GM18499 (cell line): ENCODE measurements around the gene HDAC5.
"Not testable (repeated sequence)": the region's sequence is repeated elsewhere in the genome, so short reads cannot be mapped to it uniquely, and the experiment has no call there.

Source experiments
- ATAC-seq: cut with Tn5 transposase; IDR thresholded peaks from one replicate; pipeline ENCODE4 v1.9.1; 2021; ENCODE audit warnings: moderate number of reproducible peaks; ENCODE audit not compliant: insufficient read depth, unreplicated experiment

Gene HDAC5

DNA sequence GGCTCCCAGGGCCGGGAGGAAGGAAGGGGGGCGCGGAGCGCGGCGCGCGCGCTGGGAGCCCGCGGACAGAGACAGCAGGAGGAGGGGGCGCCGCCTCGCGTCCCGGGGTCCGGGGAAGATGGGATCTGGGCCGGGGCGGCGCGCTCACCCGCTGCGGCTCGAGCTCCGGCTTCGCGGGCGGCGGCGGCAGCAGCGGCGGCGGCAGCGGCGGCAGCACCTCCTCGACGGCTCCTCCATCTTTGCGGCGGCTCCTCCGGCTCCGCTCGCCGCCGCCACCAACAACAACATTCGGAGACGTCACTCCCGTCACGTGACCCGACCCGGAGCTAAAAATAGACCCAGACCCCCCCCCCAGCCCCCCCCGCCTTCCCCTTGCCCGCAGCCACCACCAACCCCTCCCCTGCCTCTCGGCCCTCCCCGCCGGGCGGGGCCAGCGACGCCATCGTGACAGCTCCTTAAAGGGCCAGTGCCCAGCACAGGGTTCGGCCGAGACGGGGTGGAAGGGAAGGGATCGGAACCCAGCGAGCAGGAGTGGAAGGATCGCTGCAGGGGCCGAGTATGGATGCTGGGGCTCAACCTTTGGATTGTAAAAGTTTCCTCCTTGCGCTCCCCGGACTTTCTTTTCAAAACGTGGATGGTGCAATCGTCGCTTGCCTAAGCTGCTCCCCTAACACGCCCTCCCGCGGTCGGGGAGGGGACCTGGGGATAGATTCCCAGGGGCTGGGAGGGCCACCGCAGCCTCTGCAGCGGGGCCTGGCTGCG is at the start of gene HDAC5:
Gene HDAC5, minus strand, starts transcription at position 286 of the 762 bp plus-strand sequence. CDS start 6,126 bp downstream, outside the sequence.
- no peak for ATAC-seq

DNA sequence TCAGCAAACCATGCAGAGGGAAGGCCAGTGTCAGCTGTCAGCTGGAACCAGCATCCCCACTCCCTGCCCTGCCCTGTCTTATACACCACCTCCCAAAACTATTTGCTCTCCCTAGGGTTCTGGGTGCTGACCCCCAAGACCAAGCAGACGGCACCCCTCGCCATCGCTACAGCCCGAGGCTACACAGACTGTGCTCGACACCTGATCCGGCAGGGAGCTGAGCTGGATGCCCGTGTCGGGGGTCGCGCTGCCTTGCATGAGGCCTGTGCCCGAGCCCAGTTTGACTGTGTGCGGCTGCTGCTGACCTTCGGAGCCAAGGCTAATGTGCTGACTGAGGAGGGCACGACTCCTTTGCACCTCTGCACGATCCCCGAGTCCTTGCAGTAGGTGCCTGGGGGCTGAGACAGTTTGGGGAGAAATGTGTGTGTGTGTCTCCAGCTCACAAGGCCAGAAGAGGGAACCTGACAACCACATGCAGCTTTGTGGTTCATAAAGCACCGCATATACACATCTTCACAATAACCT is 48.6 kb upstream of the HDAC5 start:
- ATAC-seq = no peak

DNA sequence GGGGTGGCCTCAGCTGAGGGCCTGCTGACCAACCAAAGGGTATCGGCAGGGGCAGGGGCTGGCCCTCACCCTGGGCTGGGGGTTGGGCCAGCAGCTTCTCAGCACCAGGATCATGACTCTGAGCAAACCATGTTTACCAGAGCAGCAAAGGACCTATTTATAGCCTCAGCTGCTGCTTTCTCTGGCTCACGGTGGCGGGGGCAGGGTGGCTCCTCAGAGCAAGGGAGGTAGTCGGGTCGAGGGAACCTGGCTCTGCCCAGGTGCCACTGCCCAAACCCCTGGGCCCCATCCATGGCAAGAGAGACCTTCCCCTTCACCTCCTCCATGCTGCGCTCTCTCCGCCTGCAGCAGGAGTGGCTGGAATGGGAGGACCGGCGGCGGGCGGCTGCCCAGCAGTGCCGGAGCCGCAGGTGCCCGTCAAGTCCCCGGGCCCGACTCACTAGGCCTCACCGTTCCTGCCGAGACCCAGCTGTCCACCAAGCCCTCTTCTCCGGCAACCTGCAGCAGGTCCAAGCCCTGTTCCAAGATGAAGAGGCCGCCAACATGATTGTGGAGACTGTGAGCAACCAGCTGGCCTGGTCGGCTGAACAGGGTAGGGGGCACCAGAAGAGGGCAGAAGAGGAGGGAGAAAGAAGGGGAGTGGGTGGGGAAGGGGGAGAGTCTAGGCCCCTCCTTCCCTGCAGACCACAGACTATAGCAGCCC is 47.2 kb upstream of the HDAC5 start, which contains the start of gene ASB16:
Gene ASB16, plus strand, starts transcription at position 206 of the 703 bp plus-strand sequence. Its CDS starts 86 bp downstream, at position 292.
- ATAC-seq = no peak

DNA sequence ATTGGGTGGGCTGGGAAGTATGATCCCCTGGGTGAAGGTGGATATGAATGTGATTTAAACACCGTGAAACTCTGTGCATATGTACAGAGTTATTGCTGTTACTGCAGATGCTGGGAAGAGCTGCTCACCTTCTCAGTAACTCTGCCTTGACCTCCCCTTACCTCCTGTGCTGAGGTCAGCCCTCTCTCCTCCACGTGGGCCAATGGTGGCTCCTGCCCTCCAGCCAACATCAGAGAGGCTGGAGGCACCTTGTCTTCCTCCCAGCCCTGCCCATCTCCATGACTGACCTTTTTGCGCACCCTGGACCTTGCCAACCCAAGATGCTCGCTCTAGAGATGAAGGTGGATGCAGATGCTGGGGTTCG is 46.7 kb upstream of the HDAC5 start:
- no peak for ATAC-seq

DNA sequence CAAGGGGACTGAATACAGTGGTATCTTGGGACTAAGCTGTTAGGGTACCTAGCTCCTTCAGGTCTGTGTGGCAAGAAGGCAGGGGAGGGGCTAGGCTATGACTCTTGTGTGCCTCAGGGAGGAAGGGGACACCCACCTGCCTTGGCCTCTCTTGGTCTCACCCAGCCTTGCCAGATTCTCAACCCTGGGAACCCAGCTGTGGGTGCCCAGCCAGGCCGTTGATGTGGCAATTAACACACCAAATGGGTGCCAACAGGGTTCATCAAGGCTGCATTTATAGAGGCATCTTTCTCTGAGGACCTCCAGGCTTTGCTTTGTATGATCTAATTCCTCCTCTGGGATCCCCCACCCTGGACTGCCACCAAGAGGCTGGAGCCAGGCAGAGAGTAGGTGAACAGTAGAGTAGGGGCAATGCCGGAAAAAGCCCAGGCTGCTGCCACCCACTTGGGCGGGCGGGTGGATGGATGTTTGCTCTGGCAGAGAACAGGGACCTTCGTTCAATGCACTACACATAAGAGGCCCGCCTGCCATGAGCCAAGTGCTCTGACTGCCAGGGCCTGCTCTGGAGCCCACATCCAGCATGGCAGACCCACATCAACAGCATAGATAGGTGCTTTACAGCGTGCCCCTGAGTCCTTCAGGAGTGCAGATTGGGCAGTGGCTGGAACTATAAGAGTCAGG is 43.9 kb upstream of the HDAC5 start:
- ATAC-seq = no peak

DNA sequence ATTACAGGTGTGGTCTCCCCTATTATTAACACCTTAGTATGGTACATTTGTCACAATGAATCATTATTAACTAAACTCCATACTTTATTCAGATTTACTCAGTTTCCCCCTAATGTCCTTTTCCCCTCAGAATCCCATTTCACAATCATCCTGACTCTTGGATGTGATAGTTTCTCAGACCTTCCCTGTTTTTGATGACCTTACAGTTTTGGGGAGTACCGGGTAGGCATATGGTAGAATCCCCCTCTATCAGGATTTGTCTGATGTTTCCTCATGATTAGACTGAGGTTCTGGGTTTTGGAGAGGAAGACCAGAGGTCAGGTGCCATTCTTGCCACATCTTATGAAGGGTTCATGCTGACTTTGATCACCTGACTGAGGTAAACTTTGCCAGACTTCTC is 41.0 kb upstream of the HDAC5 start:
- ATAC-seq = no peak

DNA sequence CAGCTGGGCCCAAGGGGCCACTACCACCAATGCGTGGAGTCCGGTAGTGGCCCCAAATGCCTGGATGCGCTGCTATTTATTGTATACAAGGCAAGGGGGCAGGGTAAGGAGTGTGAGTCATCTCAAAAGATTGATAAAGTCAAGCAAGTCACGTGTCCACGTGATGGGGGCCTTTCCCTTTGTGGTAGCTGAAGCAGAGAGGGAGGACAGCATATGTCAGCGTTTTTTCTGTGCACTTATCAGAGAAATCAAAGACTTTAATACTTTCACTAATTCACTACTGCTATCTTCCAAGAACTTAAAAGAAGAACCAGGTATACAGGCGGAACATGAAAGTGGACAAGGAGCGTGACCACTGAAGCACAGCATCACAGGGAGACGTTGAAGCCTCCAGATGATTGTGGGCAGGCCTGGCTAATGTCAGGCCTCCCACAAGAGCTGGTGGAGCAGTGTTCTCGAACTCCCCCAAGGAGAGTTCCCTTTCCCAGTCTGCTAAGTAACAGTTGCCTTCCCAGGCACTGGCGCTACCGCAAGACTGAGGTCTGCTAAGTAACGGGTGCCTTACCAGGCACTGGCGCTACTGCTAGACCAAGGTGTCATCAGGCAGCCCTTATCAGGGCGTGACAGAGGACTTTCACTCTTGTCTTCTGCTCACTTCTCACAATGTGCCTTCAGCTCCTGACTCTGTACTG is 36.2 kb upstream of the HDAC5 start:
- ATAC-seq = no peak

DNA sequence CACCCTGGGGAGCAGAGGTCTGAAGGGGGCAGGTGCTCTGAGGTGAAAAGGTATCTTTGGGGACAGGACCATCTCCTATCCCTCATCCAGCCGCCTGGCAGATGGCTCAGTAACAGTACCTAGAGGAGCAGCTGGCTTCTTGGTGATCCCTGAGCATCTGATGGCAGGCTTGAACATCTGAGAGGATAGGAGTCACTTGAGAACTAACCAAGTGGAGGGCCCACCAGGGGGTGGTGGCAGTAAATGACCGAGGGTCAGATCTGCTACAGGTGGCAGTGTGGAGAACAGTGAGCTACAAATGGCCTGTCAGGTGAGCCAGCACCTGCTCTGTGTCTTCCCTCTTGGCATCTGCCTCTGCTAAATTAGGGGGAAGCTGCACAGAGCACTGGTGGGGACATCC is 32.0 kb upstream of the HDAC5 start:
- no peak for ATAC-seq

DNA sequence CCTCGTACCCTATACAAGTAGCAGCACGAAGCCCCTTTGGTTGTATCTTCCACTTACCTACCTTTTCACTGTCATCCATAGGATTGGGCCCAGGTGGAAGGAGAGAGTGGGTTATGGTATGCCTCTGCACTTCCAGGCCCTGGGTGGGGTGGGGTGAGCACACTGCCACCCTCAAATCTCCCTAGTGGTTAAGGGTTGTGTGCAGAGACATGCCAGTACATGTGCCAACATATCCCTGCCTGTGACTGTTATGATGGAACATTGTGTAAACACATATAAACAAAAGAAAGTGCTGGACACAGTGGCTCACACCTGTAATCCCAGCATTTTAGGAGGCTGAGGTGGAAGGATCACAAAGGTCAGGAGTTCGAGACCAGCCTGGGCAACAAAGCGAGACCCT is 29.4 kb upstream of the HDAC5 start:
- no peak for ATAC-seq

DNA sequence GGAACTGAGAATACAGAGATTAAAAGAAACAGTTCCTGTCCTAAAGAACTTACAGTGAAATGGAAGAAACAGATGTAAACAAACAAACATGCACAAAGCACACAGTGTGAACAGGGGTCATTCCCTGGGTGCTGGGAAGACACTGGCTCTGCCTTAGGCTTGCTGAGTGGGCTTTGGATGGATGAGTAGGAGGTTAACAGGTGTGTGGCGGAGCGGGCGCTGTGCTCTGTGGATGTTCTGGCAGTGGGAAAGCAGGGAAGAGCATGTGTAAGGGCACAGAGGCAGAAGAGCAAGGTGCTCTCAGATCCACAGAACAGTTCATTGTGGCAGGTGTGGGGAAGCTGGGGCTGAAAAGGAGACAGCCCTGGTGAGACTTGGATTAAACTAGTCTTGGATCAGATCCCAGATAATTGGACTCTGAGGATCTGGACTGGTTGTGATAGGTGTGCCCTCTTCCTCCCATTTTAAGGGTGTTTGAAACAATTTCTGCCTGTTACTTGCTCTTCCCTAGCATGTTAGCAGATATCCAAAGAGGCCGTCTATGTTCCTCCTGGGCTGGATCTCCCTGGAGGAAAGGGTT is 26.4 kb upstream of the HDAC5 start:
- ATAC-seq = no peak

DNA sequence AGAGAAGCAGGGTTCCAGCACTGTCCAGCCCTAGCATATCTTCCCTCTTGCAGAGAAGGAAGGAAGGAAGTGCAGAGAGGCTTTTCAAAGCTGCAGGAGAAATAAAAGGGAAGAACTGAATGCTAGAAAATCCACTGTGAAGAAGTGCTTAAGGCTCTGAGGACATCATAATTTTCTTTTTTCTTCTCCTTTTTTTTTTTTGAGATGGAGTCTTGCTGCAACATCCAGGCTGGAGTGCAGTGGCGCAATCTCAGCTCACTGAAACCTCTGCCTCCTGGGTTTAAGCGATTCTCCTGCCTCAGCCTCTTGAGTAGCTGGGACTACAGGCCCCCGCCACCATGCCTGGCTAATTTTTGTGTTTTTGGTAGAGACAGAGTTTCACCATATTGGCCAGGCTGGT is 25.6 kb upstream of the HDAC5 start:
- not testable (repeated sequence) for ATAC-seq

DNA sequence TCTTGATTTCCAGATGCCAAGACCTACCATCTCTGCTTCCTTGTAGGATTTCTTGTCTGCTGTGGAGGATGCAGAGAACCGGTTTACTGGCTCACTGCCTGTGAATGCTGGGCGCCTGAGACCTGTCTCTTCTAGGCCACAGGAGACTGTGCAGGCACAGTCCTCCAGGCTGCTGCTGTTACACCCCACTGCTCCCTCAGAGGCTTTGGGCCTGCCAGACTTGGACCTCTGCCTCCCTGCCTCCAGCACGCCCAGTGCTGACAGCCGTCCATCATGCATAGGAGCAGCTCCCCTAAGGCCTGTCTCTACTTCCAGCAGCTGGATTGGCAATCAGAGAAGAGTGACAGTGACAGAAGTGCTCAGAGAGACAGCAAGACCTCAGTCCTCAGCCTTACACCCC is 24.4 kb upstream of the HDAC5 start:
- no peak for ATAC-seq

DNA sequence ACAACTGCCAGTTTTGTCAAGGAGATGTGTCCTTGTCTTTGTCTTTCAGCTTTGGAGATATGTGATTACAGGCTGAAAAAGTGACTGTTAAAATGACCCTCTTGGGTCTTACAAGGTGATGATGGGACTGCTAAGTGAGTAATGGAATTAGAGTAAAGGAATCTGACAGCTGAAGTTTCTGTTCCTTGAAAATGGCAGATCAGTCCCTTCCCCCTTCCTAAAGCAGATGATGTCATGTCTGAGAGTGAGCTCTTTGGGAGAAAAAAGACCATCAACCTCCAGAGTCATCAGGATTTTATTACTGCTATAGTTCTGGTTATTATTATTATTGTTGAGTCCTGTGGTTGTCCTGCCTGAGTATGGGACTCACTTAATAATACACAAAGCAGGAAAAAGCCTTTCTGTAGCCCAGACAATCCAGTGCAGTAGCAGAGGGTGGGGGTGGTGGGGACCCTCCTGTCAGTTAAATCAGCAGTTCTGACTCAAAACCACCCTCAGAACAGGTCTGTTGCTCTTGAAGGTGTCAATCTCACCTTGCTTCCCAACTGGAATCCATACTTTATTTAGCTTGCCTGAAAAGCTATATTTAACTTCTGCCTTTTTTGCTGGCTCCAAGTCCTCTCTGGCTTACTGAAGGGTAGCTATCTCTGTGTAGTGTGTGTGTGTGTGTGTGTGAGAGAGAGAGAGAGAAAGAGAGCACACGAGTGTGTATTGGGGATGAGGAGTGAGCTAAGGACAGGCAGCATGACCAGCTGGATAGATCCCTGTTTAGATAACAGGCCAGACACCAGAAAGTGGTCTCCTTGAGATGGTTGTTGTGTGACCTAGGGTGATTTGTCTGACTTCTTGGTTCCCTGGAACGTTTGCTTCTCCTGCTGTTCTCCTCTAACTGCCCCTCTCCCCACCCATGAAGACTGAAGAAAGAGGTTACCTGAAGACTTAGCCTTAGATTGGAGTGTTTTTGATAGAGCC is 23.2 kb upstream of the HDAC5 start:
- no peak for ATAC-seq

DNA sequence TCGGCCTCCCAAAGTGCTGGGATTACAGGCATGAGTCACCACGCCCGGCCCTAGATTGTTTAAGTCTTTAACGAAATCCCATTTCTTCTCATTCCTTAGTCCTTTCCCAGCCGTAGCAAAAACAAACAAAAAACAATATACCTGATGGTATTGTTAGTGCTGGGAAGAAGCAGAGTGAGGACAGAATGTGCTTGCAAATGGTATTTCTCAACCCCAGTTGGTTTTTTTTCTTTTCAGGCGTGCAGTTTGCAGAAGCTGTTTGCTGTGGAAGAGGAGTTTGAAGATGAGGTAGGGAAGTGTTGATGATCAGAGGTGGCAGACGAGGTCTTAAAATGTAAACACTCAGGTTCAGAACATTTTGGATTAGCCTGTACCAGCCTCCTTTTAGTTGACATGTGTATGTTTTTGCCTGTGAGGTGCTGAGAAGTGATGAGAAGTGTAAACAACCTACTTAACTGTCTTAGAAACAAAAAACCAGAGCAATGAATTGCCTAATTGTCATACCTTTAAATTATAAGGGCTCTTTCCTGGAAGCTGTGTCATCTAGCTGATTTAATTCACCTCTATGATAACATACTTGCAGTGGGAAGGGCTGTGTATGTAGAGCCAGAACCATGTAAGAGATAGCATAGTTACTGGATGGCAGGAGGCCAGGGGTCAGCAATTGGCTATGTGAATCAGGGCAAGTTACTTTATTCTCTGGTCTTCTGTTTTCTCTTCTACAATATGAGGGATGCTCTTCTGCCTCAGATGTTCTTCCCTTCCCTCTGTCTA is 21.7 kb upstream of the HDAC5 start:
- no peak for ATAC-seq

DNA sequence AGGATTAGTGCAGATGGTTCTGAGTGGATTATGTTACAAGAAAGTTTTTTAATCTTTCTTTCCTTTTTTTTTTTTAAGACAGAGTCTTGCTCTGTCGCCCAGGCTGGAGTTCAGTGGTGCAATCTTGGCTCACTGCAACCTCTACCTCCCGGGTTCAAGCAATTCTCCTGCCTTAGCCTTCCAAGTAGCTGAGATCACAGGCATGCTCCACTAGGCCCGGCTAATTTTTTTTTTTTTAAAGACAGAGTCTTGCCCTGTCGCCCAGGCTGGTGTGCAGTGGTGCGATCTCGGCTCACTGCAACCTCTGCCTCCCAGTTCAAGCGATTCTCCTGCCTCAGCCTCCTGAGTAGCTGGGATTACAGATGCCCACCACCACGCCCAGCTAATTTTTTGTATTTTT is 20.5 kb upstream of the HDAC5 start:
- not testable (repeated sequence) for ATAC-seq

DNA sequence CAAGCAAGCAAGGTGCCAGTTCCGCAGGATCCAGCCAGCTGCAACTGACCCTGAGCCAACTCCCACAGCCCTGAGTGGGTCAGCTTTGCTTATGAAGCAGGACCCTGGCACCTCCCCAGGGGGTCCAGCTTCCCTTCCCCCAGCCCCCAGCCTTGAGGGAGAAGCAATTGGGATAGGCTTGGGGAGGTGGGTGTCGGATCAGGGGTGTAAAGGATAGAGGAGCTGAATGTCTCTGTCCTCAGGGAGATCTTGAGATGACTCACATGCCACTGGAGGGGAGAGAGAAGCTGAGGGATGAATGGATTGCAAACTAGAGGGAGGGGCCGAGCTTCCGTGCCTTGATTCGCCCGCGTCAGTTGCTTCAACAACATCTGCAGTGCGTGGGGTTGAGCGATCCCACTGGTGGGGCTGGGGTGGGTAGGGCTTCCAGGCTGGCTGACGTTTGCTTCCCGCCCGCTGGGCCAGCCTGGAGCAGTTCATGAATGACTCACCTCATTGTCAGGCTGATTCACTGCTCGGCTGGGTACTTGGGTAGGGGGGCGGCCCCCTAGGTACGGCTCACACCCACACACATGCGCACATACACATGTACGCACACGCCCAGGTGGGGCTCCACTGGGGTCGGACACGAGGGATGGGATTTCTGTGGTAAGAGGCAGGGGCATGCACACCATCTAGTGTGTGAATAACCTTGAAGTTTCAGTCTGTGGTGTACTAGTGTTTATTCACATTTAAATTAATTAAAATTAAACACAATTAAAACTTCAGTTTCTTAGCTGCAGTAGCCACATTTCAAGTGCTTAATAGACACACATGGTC is 14.7 kb upstream of the HDAC5 start:
- ATAC-seq = no peak

DNA sequence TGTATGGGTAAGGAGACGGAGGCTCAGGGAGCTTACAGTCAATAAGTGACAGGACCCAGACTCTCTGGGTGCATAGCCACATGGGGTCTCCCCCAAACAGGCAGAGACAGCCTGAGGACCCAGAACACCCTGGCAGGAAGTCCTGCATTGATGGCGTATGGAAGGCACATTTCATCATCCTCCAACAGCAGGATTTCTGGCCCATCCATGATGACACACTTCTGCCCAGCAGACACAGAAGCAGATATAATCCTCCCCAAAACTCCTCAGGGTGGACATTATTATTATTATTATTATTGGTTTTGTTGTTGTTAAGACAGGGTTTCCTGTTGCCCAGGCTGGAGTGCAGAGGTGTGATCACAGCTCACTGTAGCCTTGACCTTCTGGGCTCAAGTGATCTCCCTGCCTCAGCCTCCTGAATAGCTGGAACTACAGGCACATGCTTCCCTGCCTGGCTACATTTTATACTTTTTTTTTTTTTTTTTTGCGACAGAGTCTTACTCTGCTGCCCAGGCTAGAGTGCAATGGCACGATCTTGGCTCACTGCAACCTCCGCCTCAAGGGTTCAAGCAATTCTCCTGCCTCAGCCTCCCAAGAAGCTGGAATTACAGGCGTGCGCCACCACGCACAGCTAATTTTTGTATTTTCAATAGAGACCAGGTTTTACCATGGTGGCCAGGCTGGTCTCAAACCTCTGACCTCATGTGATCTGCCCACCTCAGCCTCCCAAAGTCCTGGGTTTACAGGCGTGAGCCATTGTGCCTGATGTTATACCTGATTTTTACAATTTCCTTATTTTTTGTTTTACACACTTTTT is 11.5 kb upstream of the HDAC5 start:
- no peak for ATAC-seq
